Measurements from ENCODE around the gene INPP5B. TPM values are rescaled to one million over a fixed set of nuclear protein-coding genes. Genes with fewer than 3 reads are reported as not detected.

The INPP5B gene
- total RNA-seq (2014; rRNA removed) (10.5 and 12.1 TPM in 2 replicates), Bru-seq, nascent RNA (percentile 46 among the genes with signal in this experiment), BruChase-seq, experiment 1, labeled RNA remaining after a 6-hour chase (percentile 46 among the genes with signal in this experiment), BruChase-seq, experiment 2, labeled RNA remaining after a 2-hour chase (percentile 46 among the genes with signal in this experiment)
- long read RNA-seq, transcript INPP5B-205 (18 exons, 3,905 nt) = major isoform, 11 of 23 reads
- long read RNA-seq, partial matches to known transcripts = 0 of 23 reads
- long read RNA-seq, other reads (novel, unspliced or antisense) = 12 of 23 reads

DNA sequence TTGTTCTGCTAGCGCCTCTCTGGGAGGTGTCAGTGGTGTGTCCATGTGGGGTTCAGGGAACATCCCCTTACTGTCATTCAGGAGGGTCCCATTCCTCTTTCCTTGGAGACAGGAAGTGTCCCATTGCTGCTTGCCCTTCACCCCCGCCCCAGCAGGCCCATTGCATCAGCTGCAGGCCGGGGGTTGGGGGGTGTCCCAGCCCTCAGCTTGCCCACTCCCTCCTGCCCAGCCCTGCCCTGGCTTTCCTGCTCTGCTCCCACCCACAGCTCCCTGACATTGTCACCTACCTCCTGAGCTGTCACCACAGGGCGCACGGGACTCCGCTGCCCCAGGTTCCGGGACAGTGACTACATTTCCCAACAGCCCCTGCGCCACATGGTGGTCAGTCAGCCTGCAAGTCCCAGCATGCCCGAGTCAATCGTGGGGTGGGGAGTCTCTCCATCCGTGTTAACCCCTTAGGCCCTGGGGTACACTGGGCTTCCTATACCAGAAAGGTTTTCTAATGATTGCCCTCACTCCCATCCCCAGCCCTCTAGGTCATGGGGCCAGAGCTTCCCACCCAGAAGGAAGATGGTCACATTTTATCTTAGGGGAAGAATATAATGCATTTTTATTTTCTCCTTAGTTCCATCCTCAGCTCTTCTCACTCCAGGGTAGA, at the start of gene INPP5B:
INPP5B (minus strand) TSS at position 351 of the 658 bp plus-strand sequence. CDS start 745 bp downstream, outside the sequence.
- no peaks in the 10 kb centered on the region for H4K20me1 ChIP-seq (ENCODE audit: low read length)
- BruUV-seq (replicated peaks) = no TSS peak
- no peaks in the 10 kb centered on the region for H3K9me3 ChIP-seq (ENCODE audit: low read length)
- H3K9ac ChIP-seq (ENCODE audit: low read length) = no peak within 1 kb of the TSS
- H3K4me3 ChIP-seq (ENCODE audit: low read length) = no peak within 1 kb of the TSS
- ChIA-PET CTCF (no interaction called here), POLR2A (ENCODE audit: unreplicated experiment) (no interaction called here)
- no peak for TF ChIP-seq EZH2phosphoT487 (IDR thresholded peaks at IDR 0.05; ENCODE audit: borderline replicate concordance, low read length)
- H3K27ac ChIP-seq (ENCODE audit: low read length) = no peak within 1 kb of the TSS
- no peaks in the 10 kb centered on the region for H3K79me2 ChIP-seq (ENCODE audit: low read length)
- H3K27me3 ChIP-seq (ENCODE audit: low read length) = no peaks in the 10 kb centered on the region
- H3K9me2 ChIP-seq (replicated peaks; ENCODE audit: low read length) = no peaks in the 10 kb centered on the region
- ATAC-seq (no peak), DNase-seq (no peak)
- no peaks in the 10 kb centered on the region for H3F3A ChIP-seq (ENCODE audit: low read length, unreplicated experiment)
- intact Hi-C loops (cut with micrococcal nuclease) = no loop called here
- H3K4me2 ChIP-seq (ENCODE audit: low read length) = no peak within 1 kb of the TSS
- H3K4me1 ChIP-seq (ENCODE audit: insufficient read depth, low read length) = no peaks in the 10 kb centered on the region
- H3K36me3 ChIP-seq (ENCODE audit: low read depth, low read length) = no peaks in the 10 kb centered on the region
- no peak within 1 kb of the TSS for H2AFZ ChIP-seq (ENCODE audit: low read length)

DNA sequence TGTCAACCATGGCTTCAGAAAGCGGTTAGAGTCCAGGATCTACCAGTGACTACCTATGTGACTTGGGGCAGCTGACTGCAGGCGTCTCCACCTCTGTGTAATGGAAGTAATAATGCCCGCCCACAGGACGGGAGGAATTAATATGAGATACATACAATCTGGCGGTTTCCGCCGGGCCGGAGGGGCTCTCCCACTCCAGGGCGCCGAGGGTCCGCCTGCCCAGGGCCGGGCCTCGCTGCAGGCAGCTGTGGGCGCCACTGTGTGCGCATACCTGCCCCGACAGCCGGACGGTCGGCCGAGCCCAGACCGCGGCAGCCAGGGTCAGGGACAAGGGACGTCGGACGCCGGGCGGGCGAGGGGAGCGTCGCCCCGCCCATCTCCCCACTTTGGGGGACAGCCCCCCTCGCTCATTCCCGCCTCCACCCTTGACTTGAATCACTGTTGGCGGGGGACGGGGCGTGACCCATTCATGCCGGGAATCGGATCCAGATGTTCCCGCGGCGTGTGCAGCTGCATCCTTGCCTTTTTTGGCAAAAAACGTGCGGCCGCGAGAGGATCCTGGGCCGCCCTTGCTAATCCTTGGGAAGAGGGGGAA, 49.0 kb upstream of the INPP5B start:
- Histone ChIP-seq H3K27me3 (ENCODE audit: low read length) (no peaks in the 10 kb centered on the region), H3K9me3 (ENCODE audit: low read length) (no peaks in the 10 kb centered on the region), H3K4me3 (ENCODE audit: low read length) (no peak overlapping the region), H3K27ac (ENCODE audit: low read length) (no peak overlapping the region), H3K9ac (ENCODE audit: low read length) (no peak overlapping the region), H2AFZ (ENCODE audit: low read length) (no peak overlapping the region), H4K20me1 (ENCODE audit: low read length) (no peaks in the 10 kb centered on the region), H3F3A (ENCODE audit: low read length, unreplicated experiment) (no peaks in the 10 kb centered on the region), H3K4me2 (ENCODE audit: low read length) (peak overlapping the region; percentile 26; the same call in 1 of the 2 replicates), H3K9me2 (replicated peaks; ENCODE audit: low read length) (no peaks in the 10 kb centered on the region), H3K79me2 (ENCODE audit: low read length) (no peaks in the 10 kb centered on the region), H3K4me1 (ENCODE audit: insufficient read depth, low read length) (peaks cover 21% of the 10 kb centered on the region), H3K36me3 (ENCODE audit: low read depth, low read length) (no peaks in the 10 kb centered on the region; the same call in 1 of the 2 replicates)
- TF ChIP-seq EZH2phosphoT487 (IDR thresholded peaks at IDR 0.05; ENCODE audit: borderline replicate concordance, low read length) (no peak), EZH2 (IDR thresholded peaks at IDR 0.05; ENCODE audit: low read length, unreplicated experiment) (no peak), CTCF (conservative IDR thresholded peaks at IDR 0.05; ENCODE audit: low read depth, low read length) (no peak)
- ATAC-seq (no peak; the same call in 1 of the 2 replicates), DNase-seq (no peak)
- BruUV-seq (replicated peaks) = no TSS peak
- CTCF ChIA-PET = no interaction called here
- POLR2A ChIA-PET (ENCODE audit: unreplicated experiment) = no interaction called here
- intact Hi-C loops (cut with micrococcal nuclease) = no loop called here

- no peak overlapping the region for H3K27ac ChIP-seq (ENCODE audit: low read length)
- H3K9me2 ChIP-seq (replicated peaks; ENCODE audit: low read length) = no peaks in the 10 kb centered on the region
- H3K36me3 ChIP-seq (ENCODE audit: low read depth, low read length) = no peaks in the 10 kb centered on the region; the same call in 1 of the 2 replicates
- H3K79me2 ChIP-seq (ENCODE audit: low read length) = no peaks in the 10 kb centered on the region
- peaks cover 13% of the 10 kb centered on the region for H3K4me1 ChIP-seq (ENCODE audit: insufficient read depth, low read length)
- ChIA-PET POLR2A (ENCODE audit: unreplicated experiment) (no interaction called here), CTCF (no interaction called here)
- no peak for TF ChIP-seq EZH2phosphoT487 (IDR thresholded peaks at IDR 0.05; ENCODE audit: borderline replicate concordance, low read length)
- no peak for TF ChIP-seq CTCF (conservative IDR thresholded peaks at IDR 0.05; ENCODE audit: low read depth, low read length)
- TF ChIP-seq EZH2 (IDR thresholded peaks at IDR 0.05; ENCODE audit: low read length, unreplicated experiment) = no peak
- no peak overlapping the region for H3K4me3 ChIP-seq (ENCODE audit: low read length)
- intact Hi-C loops (cut with micrococcal nuclease) = no loop called here
- H3K4me2 ChIP-seq (ENCODE audit: low read length) = no peak overlapping the region
- ATAC-seq (no peak), DNase-seq (no peak)
- BruUV-seq (replicated peaks) = TSS peak; percentile 16
- H2AFZ ChIP-seq (ENCODE audit: low read length) = no peak overlapping the region
- H3K27me3 ChIP-seq (ENCODE audit: low read length) = no peaks in the 10 kb centered on the region
- H3F3A ChIP-seq (ENCODE audit: low read length, unreplicated experiment) = no peaks in the 10 kb centered on the region
- H4K20me1 ChIP-seq (ENCODE audit: low read length) = no peaks in the 10 kb centered on the region
- H3K9me3 ChIP-seq (ENCODE audit: low read length) = no peaks in the 10 kb centered on the region
- no peak overlapping the region for H3K9ac ChIP-seq (ENCODE audit: low read length)
These were observed 48.2 kb upstream of the INPP5B start for GRCh38 chr1:37994886-37995566.

Data from PC-3 (cell line).